HepG2 (cell line): ENCODE measurements around the gene RARG. TPM values are rescaled to one million over a fixed set of nuclear protein-coding genes. Genes with fewer than 3 reads are reported as not detected.

Experiments
- ARNT2 ChIP-seq: sonication (generic); formaldehyde crosslinking; IDR thresholded peaks from 2 replicates; pipeline ENCODE4 v1.8.0; 2022; ENCODE audit warnings: mild to moderate bottlenecking, low read depth, missing genetic modification reagents, moderate library complexity
- CCDC6 ChIP-seq: sonication (generic); formaldehyde crosslinking; IDR thresholded peaks from 2 replicates; pipeline ENCODE4 v1.8.1; 2022; ENCODE audit warnings: mild to moderate bottlenecking, missing genetic modification reagents, moderate library complexity
- EED ChIP-seq: sonication (generic); formaldehyde crosslinking; IDR thresholded peaks from 2 replicates; pipeline ENCODE4 v1.5.0; 2020; ENCODE audit warnings: mild to moderate bottlenecking, missing genetic modification reagents
- ETV6 ChIP-seq: sonication (generic); formaldehyde crosslinking; conservative IDR thresholded peaks from 2 replicates; pipeline ENCODE4 v1.4.0; 2020; ENCODE audit warnings: missing genetic modification reagents
- GATAD2A ChIP-seq: IDR thresholded peaks from 2 replicates; pipeline ENCODE4 v1.6.1; 2016
- KMT2B ChIP-seq: IDR thresholded peaks from 2 replicates; pipeline ENCODE4 v1.6.1; 2016; ENCODE audit warnings: missing genetic modification reagents, missing compliant biosample characterization
- RARG ChIP-seq: sonication (generic); formaldehyde crosslinking; IDR thresholded peaks from 2 replicates; pipeline ENCODE4 v1.4.0; 2020; ENCODE audit warnings: low read depth, mild to moderate bottlenecking, missing genetic modification reagents
- RELA ChIP-seq: sonication (generic); formaldehyde crosslinking; IDR thresholded peaks from 2 replicates; pipeline ENCODE4 v1.4.0; 2020; ENCODE audit warnings: missing genetic modification reagents
- TP53 ChIP-seq: sonication (generic); formaldehyde crosslinking; conservative IDR thresholded peaks from 2 replicates; pipeline ENCODE4 v1.4.0; 2020; ENCODE audit warnings: missing genetic modification reagents
- U2AF2 ChIP-seq: fragments of 200-400 bp; formaldehyde crosslinking; IDR thresholded peaks from 2 replicates; pipeline ENCODE4 v1.6.1; 2017; ENCODE audit warnings: low read depth, mild to moderate bottlenecking, low read length
- ZNF138 ChIP-seq: sonication (generic); formaldehyde crosslinking; IDR thresholded peaks from 2 replicates; pipeline ENCODE4 v1.5.0; 2020; ENCODE audit warnings: mild to moderate bottlenecking, low read depth, missing genetic modification reagents
- ZNF253 ChIP-seq: sonication (generic); formaldehyde crosslinking; IDR thresholded peaks from 2 replicates; pipeline ENCODE4 v1.8.0; 2022; ENCODE audit warnings: mild to moderate bottlenecking, missing genetic modification reagents, borderline replicate concordance
- ZNF703 ChIP-seq: sonication (generic); formaldehyde crosslinking; IDR thresholded peaks from 2 replicates; pipeline ENCODE4 v1.5.1; 2020; ENCODE audit warnings: missing genetic modification reagents, mild to moderate bottlenecking, moderate library complexity, borderline replicate concordance
- ZNF724P ChIP-seq: sonication (generic); formaldehyde crosslinking; IDR thresholded peaks from 2 replicates; pipeline ENCODE4 v1.8.0; 2022; ENCODE audit warnings: missing genetic modification reagents, borderline replicate concordance
- polyA plus RNA-seq, 8 experiments: library from polyadenylated mRNA; depleted of rRNA in 3 of 8; stranded (reverse) in 7 of 8; unstranded in 1 of 8; fragments of >200 nt; fragmentation: Illumina TruSeq in 4 of 8; extraction: Trizol in 4 of 8; gene quantifications; 2 replicates each; pipeline versions ENCODE4 v1.2.1 to v1.2.3, GENCODE V29; 2011 to 2016; ENCODE audit warnings: low read depth in 4 of 8, missing spikeins in 1 of 8, mixed read lengths in 1 of 8; ENCODE audit not compliant: insufficient read depth in 1 of 8
- total RNA-seq, 5 experiments: library from RNA; depleted of rRNA; stranded (reverse); fragments of >200 nt; fragmentation: Illumina TruSeq; extraction: Trizol; gene quantifications; 2 replicates each; pipeline ENCODE4 v1.2.3, GENCODE V29; 2016; ENCODE audit warnings: low read depth in 1 of 5
- TF ChIP-seq, protein P1 (sequence below): sonication (generic); formaldehyde crosslinking; IDR thresholded peaks from 2 replicates; pipeline ENCODE4 v1.4.0; 2020; ENCODE audit warnings: mild to moderate bottlenecking, missing genetic modification reagents
- TF ChIP-seq, protein P2 (sequence below): sonication (generic); formaldehyde crosslinking; IDR thresholded peaks from 2 replicates; pipeline ENCODE4 v1.4.0; 2020; ENCODE audit warnings: mild to moderate bottlenecking, low read depth, missing genetic modification reagents
- TF ChIP-seq, protein P3 (sequence below): sonication (generic); formaldehyde crosslinking; IDR thresholded peaks from 2 replicates; pipeline ENCODE4 v1.4.0; 2020; ENCODE audit warnings: missing genetic modification reagents
- TF ChIP-seq, protein P4 (sequence below): IDR thresholded peaks from 2 replicates; pipeline ENCODE4 v1.6.1; 2016
- TF ChIP-seq, protein P5 (sequence below): sonication (generic); formaldehyde crosslinking; IDR thresholded peaks from 2 replicates; pipeline ENCODE4 v1.9.0; 2021; ENCODE audit warnings: missing genetic modification reagents, mild to moderate bottlenecking, borderline replicate concordance
- TF ChIP-seq, protein P6 (sequence below): fragments of 450-650 bp; IDR thresholded peaks from 2 replicates; pipeline ENCODE4 v1.6.1; 2017; ENCODE audit warnings: mild to moderate bottlenecking

RARG gene
- total and polyA plus RNA-seq, 2 of the 13 experiments (the other 11 are each of a cell fraction or from before 2014, with no cell fraction given) = 0.77 to 1.5 TPM

DNA sequence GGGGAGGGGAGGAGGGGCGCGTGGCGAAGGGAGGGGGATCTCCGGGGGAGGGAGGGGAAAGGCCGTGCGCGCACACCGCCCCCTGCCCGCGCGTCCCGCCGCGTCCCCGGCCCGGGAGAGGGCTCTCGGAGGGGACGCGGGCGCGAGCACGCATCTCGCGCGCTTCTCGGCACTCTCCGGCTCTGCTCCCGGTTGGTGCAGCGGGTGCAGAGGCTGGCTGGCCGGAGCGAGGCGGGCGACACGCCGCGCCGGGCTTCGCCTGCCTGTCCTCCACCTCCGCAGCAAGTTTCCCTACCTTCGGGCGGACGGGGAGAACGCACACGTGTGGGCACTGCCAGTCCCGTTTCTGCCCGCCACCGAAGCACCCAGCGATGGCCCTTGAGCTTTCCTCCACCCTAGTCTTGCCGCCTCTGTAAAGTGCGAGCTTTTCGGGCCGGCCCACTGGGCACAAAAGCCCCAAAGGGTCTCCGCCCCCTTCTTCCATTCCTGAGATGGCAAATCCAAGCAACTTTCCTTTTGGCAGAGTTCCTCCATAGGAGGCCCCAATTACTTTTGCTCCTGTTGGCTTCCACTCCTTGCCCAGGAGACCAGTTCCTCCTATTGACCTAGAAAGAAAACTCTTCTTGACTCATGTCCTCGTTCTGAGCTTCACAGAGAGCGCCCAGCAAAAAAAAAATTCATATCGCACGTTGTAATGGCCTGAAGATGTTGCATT, 50.9 kb downstream of the RARG start (continued):
- TF ChIP-seq, protein P1, sequence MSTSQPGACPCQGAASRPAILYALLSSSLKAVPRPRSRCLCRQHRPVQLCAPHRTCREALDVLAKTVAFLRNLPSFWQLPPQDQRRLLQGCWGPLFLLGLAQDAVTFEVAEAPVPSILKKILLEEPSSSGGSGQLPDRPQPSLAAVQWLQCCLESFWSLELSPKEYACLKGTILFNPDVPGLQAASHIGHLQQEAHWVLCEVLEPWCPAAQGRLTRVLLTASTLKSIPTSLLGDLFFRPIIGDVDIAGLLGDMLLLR = no peak
- TF ChIP-seq KMT2B (CRISPR knock-in tag) = no peak; the same call in 1 of the 2 replicates
- no peak for TF ChIP-seq EED
- TF ChIP-seq RELA = no peak
- no peak for TF ChIP-seq ZNF138 (CRISPR knock-in tag)
- TF ChIP-seq, protein P2, sequence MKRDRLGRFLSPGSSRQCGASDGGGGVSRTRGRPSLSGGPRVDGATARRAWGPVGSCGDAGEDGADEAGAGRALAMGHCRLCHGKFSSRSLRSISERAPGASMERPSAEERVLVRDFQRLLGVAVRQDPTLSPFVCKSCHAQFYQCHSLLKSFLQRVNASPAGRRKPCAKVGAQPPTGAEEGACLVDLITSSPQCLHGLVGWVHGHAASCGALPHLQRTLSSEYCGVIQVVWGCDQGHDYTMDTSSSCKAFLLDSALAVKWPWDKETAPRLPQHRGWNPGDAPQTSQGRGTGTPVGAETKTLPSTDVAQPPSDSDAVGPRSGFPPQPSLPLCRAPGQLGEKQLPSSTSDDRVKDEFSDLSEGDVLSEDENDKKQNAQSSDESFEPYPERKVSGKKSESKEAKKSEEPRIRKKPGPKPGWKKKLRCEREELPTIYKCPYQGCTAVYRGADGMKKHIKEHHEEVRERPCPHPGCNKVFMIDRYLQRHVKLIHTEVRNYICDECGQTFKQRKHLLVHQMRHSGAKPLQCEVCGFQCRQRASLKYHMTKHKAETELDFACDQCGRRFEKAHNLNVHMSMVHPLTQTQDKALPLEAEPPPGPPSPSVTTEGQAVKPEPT (CRISPR knock-in tag) = no peak
- peak; percentile 70; the same call in 1 of the 2 replicates for TF ChIP-seq ZNF703 (CRISPR knock-in tag)
- peak; percentile 64 for TF ChIP-seq CCDC6 (CRISPR knock-in tag)
- no peak; the same call in 1 of the 2 replicates for TF ChIP-seq ARNT2
- TF ChIP-seq, protein P3, sequence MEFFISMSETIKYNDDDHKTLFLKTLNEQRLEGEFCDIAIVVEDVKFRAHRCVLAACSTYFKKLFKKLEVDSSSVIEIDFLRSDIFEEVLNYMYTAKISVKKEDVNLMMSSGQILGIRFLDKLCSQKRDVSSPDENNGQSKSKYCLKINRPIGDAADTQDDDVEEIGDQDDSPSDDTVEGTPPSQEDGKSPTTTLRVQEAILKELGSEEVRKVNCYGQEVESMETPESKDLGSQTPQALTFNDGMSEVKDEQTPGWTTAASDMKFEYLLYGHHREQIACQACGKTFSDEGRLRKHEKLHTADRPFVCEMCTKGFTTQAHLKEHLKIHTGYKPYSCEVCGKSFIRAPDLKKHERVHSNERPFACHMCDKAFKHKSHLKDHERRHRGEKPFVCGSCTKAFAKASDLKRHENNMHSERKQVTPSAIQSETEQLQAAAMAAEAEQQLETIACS = peak; percentile 97
- no peak for TF ChIP-seq RARG
- 0 out of 2 replicates have a peak, but pooled peaks have one; percentile 4 for TF ChIP-seq ETV6 (CRISPR knock-in tag)
- TF ChIP-seq ZNF724P = no peak
- TF ChIP-seq, protein P4, sequence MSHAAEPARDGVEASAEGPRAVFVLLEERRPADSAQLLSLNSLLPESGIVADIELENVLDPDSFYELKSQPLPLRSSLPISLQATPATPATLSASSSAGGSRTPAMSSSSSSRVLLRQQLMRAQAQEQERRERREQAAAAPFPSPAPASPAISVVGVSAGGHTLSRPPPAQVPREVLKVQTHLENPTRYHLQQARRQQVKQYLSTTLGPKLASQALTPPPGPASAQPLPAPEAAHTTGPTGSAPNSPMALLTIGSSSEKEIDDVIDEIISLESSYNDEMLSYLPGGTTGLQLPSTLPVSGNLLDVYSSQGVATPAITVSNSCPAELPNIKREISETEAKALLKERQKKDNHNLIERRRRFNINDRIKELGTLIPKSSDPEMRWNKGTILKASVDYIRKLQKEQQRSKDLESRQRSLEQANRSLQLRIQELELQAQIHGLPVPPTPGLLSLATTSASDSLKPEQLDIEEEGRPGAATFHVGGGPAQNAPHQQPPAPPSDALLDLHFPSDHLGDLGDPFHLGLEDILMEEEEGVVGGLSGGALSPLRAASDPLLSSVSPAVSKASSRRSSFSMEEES (CRISPR knock-in tag) = no peak
- no peak for TF ChIP-seq U2AF2
- TF ChIP-seq, protein P5, sequence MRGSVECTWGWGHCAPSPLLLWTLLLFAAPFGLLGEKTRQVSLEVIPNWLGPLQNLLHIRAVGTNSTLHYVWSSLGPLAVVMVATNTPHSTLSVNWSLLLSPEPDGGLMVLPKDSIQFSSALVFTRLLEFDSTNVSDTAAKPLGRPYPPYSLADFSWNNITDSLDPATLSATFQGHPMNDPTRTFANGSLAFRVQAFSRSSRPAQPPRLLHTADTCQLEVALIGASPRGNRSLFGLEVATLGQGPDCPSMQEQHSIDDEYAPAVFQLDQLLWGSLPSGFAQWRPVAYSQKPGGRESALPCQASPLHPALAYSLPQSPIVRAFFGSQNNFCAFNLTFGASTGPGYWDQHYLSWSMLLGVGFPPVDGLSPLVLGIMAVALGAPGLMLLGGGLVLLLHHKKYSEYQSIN (CRISPR knock-in tag) = no peak
- TF ChIP-seq ZNF253 (CRISPR knock-in tag) = no peak
- TF ChIP-seq TP53 (CRISPR knock-in tag) = no peak
- TF ChIP-seq, protein P6, sequence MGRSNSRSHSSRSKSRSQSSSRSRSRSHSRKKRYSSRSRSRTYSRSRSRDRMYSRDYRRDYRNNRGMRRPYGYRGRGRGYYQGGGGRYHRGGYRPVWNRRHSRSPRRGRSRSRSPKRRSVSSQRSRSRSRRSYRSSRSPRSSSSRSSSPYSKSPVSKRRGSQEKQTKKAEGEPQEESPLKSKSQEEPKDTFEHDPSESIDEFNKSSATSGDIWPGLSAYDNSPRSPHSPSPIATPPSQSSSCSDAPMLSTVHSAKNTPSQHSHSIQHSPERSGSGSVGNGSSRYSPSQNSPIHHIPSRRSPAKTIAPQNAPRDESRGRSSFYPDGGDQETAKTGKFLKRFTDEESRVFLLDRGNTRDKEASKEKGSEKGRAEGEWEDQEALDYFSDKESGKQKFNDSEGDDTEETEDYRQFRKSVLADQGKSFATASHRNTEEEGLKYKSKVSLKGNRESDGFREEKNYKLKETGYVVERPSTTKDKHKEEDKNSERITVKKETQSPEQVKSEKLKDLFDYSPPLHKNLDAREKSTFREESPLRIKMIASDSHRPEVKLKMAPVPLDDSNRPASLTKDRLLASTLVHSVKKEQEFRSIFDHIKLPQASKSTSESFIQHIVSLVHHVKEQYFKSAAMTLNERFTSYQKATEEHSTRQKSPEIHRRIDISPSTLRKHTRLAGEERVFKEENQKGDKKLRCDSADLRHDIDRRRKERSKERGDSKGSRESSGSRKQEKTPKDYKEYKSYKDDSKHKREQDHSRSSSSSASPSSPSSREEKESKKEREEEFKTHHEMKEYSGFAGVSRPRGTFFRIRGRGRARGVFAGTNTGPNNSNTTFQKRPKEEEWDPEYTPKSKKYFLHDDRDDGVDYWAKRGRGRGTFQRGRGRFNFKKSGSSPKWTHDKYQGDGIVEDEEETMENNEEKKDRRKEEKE = no peak
- no peak for TF ChIP-seq GATAD2A
